NCI-H460 (cell line): ENCODE data around the gene PPP1R36. TPM values are rescaled to one million over a fixed set of nuclear protein-coding genes. Genes with fewer than 3 reads are reported as not detected.
"Not testable (repeated sequence)": the region's sequence is repeated elsewhere in the genome, so short reads cannot be mapped to it uniquely, and the experiment has no call there.

Source experiments
- DNase-seq: peaks from one replicate; pipeline ENCODE4 v3.0.0-alpha.2; 2016; ENCODE audit warnings: low read depth; ENCODE audit errors: extremely low read depth
- polyA plus RNA-seq: library from polyadenylated mRNA; depleted of rRNA; stranded (reverse); fragments of >200 nt; gene quantifications from 2 replicates; pipeline ENCODE4 v1.2.3, GENCODE V29; 2014; cell fraction: nucleus; rRNA removed
- total RNA-seq: library from RNA; depleted of rRNA; stranded (reverse); fragments of >200 nt; shearing (Covaris generic); gene quantifications from 2 replicates; pipeline ENCODE4 v1.2.3, GENCODE V29; 2014; rRNA removed

Gene PPP1R36
- total RNA-seq = 0.22 and 0.61 TPM in 2 replicates
- 0.89 TPM in 1 of 2 replicates, not detected in the other for polyA plus RNA-seq

GRCh38 chr14:64549791-64550620, at the start of gene PPP1R36:
TSS of gene PPP1R36 (plus strand) at chr14:64549961. CDS start at chr14:64549998, 37 bp downstream.
- peak; percentile 30 for DNase-seq

GRCh38 chr14:64500088-64500487, 49.7 kb upstream of the PPP1R36 start:
- DNase-seq = no peak

GRCh38 chr14:64501411-64502171, 48.2 kb upstream of the PPP1R36 start:
- no peak for DNase-seq

DNA sequence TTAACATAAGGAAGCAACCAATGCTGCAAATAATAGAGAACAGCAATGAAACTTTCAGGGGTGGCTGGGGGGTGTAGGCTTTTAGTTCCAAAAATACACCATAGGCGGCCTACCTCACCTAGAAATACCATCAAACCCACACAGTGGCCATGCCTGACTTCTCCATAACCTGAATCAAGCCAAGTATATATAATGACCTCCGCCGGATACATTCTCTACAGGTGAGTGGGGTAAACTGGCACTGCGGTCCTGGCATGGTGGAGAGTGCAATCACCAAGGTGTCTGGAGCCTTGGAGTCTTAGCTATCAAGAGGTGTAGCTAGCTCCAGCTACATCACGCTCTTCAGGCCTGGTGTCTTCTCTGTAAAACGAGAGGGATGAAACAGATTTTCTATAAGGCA, 47.3 kb upstream of the PPP1R36 start:
- DNase-seq = no peak

DNA sequence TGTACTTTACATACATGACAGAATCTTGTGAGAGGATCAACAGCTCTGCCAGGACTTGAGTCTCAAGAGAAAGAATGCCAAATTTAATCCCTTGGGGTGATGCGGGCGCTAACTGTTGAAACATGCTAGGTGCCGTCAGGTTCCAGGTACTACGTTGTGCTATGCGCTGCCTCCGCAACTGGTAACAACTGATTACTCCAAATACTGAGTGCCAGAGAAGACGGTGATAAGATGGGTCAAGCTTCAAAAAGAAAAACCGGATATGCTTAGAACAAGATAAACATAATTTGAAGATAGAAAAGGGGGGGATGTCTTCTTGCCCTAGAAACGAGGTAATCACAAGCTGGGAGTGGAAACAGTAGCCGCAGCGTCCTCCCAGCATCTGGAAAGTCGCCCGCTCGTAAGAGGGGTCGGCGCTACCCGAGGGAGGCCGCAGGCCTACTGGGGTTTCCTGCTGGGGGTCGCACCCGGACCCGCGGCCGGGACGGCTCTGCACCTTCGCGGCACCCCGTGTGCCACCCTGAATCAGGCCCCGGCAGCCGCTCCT, 46.8 kb upstream of the PPP1R36 start:
- DNase-seq = no peak

DNA sequence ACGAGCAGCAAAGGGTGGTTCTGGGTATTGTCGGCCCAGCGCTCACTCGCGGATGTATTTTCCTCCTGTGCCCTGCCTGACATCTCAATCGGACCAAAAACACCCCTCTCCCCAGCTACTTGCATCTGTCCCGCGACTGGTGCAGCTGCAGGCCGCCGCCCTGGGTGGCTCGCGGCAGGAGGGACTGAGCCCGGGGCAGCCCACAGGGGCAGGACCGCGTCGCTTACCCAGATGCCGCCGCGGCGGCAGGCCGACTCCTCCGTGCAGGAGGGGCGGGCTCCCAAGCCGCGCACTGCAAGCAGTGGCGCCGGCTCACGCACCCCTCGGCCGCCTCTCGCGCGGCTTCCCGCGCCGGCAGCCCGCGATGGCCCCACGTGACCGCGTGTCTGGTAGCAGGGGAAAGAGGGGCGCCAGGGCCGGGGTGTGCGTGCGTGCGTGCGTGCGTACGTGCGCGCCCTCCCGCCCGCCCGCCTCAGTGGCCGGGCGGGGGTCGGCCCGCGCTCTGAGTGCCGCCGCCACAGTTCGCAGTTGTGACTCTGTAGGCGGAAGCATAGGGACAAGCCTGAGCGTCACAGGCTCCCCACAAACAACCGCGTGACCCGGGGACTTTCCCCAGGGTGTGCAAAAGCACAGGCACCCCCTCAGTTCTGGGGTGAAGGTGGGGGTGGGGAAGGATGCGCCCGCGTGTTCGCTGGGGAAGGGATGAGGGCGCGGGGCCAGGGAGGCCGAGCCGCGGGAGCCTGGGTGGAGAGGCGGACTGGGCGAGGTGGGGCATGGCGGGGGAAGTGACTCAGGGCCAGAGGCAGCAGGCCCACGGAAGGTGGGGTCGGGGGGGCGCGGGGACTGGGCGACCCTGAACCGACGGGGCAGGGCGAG, 46.1 kb upstream of the PPP1R36 start, which contains the start of gene ZBTB25:
TSS of gene ZBTB25 (minus strand) at position 405 of the 876 bp plus-strand sequence. CDS start 13,305 bp downstream, outside the sequence.
- peak; percentile 84 for DNase-seq

DNA sequence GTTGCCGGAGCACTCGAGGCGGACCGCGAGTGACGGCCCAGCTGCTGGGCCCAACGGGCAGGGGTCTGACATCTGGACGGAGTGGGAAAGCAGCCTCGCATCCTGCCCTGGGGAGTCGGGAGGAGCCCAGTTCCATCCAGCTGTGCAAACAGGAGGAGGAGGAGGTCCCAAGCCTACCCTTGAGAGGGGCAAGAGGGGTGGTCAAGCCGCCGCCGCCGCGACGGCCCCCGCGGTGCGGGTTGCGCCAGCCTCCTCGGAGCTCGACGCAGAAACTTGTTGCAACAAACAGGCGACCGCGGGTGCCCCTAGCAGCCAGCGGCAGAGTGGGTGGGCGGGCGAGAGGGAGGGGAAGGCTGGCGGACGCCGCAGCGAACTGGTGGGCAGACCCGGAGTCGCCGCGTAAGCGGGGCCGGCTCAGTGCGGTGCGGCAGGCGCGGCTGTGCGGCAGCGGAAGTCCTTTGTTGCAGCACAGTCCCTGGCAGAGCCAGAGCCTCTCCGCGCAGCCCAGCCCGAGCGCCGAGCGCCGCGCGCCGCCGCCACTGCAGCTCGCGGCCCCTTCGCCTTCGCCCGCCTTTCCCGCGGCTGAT, 45.4 kb upstream of the PPP1R36 start, which contains the start of gene ZBTB1:
TSS of gene ZBTB1 (plus strand) at position 461 of the 587 bp plus-strand sequence. CDS start 16,735 bp downstream, outside the sequence.
- DNase-seq = peak; percentile 68

DNA sequence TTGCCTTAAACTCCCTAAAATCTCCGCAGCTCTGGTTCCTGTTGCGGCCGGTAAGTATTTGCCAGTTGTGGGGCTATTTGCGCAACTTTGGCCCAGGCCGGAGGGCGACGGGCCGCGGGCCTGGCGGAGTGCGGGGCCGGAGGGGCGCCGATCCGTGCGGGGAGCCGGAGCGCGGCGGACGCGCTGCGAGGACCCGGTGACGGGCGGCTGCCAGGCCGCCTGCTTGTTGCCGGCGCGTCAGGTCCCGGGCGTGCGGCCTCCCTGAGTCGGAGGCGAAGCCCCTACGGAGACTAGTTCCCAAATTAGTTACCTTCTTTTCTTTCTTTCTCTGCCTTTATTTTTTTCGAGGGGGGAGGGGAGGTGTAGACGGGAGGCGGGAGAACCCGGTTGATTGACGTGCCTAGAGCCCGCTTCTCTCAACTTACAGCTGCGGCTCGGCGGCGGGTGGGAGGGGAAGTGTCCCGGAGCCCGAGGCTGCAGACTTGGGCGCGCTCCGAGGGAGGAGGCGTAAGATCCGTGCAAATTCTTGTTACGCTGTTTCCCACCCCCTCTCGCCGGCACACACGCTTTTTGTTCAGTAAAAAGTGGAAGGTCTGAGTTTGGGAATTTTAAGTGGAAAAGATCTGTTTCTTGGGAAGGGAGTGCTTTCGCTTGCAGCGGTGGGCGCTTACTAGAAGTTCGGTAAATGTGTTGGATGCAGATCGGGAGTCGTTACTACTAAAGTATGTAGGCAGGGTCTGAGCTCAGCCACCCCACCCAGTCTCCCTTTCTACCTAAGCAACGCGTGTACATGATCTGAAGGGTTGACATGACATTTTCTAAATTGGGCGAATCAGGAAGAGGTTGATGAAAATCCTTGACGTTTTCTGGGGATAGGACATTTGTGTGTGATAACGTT, 44.6 kb upstream of the PPP1R36 start:
- DNase-seq = peak; percentile 86

- DNase-seq = no peak
These were observed 43.0 kb upstream of the PPP1R36 start for GRCh38 chr14:64506721-64507120.

GRCh38 chr14:64507376-64508156, 42.2 kb upstream of the PPP1R36 start:
- no peak for DNase-seq

DNA sequence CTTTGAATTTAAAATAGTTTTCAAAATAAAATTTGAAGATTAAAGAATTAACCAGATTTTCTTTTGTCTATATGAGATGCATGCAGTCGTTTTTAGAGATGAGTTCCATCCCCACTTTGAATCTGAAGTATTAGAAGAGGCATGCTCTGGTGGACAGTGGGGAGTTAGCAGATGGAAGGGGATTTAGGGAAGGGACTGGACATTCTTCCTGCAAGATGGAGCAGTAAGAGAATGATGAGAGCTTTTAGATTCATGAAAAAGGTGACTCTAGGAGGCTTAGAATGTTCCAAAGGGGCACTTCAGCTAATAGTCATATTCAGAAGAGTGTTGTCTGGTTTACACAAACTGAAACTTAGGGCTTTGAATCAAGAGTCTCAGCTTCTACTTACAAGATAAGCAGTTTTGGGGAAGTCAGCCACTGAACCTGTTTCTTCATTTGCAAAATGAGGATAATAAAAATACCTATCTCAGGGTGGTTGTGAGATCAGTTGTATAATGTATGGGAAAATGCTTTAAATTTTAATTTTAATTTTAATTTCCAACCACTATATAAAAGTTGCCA, 41.5 kb upstream of the PPP1R36 start:
- no peak for DNase-seq

- DNase-seq = no peak
These were observed 40.7 kb upstream of the PPP1R36 start for GRCh38 chr14:64509036-64509435.

DNA sequence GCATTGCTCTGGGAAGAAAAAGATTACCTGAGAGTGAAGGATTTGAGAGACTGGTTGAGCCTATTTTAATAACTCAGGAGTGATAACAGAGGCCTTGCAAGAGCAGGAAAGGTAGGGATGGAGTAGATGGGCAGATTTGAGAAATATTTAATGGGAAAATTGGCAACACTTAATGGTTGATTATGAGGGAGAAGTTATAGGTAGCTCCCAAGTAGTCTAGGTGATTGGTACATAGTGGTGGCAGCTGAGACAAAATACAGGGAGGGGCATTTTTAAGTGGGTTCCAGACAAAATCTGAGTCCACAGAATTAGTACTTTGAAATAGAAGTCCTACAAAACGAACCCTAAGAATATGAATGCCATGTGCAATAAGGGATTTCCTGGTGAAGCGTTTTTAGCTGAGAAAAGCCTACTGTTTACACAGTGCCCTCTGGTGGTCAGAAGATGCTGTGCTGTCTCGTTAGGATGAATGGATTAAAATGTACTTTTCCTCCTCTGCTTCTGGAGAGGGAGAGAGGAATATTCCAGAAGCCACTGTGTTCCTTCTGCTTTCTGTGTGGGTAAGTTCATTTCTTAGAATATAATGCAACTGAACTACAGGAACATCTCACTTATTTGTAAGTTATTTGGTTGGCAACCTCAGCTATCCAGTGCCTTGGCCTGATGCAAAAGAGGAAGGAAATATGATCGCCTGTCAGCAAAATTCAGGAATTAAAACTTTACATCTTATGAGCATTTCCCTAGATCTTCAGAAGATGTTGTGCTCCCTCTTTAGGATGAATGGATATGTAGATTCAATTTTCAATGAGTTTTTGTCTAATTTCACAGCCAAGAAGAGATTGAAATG, 38.7 kb upstream of the PPP1R36 start:
- peak; percentile 68 for DNase-seq

DNA sequence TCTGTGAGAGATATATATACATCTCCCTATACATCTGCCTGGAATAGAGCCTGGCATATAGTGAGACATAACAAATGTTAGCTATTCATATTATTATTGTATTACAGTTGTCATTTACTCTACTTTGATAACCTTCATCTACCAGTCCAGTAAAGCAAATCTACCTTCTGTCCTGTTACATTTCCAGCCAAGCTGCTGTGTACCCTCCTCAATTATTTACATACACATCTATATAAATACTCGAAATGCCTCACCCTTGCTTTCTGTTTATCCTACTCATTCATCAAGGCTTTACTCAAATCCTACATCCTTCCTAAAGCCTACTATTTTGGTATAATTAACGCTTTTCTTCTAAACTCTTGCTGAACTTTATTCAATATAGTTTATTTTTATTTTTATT, 36.5 kb upstream of the PPP1R36 start:
- DNase-seq = no peak

- DNase-seq = no peak
These were observed 34.7 kb upstream of the PPP1R36 start for GRCh38 chr14:64515053-64515452.

- DNase-seq = no peak
These were observed 32.8 kb upstream of the PPP1R36 start for GRCh38 chr14:64516969-64517368.

DNA sequence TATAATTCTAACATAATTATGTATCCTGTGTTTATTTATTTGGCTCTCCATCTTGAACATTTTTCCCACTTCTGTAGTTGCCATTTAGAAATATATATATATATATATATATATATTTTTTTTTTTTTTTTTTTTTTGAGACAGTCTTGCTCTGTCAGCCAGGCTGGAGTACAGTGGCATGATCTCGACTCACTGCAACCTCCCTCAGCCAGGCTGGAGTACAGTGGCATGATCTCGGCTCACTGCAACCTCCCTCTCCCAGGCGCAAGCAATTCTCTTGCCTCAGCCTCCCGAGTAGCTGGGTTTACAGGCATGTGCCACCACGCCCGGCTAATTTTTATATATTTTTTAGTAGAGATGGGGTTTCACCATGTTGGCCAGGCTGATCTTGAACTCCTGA, 32.1 kb upstream of the PPP1R36 start:
- DNase-seq = not testable (repeated sequence)
